Measurements from ENCODE around the gene IDH3B. TPM values are rescaled to one million over a fixed set of nuclear protein-coding genes. Genes with fewer than 3 reads are reported as not detected.

IDH3B gene
- total RNA-seq, 4 donors from 2014 or later: 115 to 122 (median 118) TPM

DNA sequence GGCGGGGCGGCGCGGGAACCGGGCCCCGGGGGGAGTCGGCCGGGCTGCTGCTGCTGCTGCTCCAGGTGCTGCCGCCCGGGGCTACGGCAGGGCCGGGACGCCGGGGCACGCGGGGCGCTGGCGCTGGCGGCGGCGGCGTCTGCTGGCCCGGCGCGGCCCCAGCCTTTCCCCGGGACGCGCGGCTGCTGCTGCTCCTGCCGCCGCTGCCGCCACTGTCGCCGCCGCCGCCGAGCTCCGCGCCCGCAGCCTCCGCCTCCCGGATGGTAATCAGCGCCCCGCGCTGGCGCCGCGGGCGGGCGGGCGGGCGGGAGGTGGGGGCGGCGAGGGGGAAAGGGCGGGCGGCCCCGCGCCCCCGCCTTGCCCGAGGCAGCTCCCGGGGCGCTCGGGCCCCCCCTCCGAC, 28.9 kb upstream of the IDH3B start:
- WGBS: no CpG with 5 or more reads among the region's 64 CpGs
- peaks cover 0 to 12% (median 0%) of the 10 kb centered on the region in 4 donors for H3K27me3 ChIP-seq
- peaks cover 8 to 30% (median 29%) of the 10 kb centered on the region in 4 donors for H3K4me1 ChIP-seq
- peak overlapping the region; percentile 70 to 82 (median 70) for H3K4me3 ChIP-seq
- H3K9me3 ChIP-seq: no peaks in the 10 kb centered on the region
- H3K27ac ChIP-seq (replicated peaks in 1 of 4): peak overlapping the region; percentile 68 to 95 (median 84)
- peaks cover 0 to 4% (median 0%) of the 10 kb centered on the region in 4 donors for H3K36me3 ChIP-seq
- intact Hi-C loops (cut with DNase I): loop anchor here (2.0 to 10.0 kb wide), 4 partner anchors 28 to 152 kb away; partner anchors contain the start of genes IDH3B, NOP56, PCED1A and VPS16
- DNase-seq (ENCODE audit: extremely low spot score): no peak
- TF ChIP-seq, protein P1, sequence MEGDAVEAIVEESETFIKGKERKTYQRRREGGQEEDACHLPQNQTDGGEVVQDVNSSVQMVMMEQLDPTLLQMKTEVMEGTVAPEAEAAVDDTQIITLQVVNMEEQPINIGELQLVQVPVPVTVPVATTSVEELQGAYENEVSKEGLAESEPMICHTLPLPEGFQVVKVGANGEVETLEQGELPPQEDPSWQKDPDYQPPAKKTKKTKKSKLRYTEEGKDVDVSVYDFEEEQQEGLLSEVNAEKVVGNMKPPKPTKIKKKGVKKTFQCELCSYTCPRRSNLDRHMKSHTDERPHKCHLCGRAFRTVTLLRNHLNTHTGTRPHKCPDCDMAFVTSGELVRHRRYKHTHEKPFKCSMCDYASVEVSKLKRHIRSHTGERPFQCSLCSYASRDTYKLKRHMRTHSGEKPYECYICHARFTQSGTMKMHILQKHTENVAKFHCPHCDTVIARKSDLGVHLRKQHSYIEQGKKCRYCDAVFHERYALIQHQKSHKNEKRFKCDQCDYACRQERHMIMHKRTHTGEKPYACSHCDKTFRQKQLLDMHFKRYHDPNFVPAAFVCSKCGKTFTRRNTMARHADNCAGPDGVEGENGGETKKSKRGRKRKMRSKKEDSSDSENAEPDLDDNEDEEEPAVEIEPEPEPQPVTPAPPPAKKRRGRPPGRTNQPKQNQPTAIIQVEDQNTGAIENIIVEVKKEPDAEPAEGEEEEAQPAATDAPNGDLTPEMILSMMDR (IDR thresholded peaks at IDR 0.05): no peak
- no peak for TF ChIP-seq EP300 (IDR thresholded peaks at IDR 0.05)
- TF ChIP-seq POLR2AphosphoS5 (IDR thresholded peaks at IDR 0.05): no peak
- TF ChIP-seq POLR2A (IDR thresholded peaks at IDR 0.05; ENCODE audit: low read depth): no peak

DNA sequence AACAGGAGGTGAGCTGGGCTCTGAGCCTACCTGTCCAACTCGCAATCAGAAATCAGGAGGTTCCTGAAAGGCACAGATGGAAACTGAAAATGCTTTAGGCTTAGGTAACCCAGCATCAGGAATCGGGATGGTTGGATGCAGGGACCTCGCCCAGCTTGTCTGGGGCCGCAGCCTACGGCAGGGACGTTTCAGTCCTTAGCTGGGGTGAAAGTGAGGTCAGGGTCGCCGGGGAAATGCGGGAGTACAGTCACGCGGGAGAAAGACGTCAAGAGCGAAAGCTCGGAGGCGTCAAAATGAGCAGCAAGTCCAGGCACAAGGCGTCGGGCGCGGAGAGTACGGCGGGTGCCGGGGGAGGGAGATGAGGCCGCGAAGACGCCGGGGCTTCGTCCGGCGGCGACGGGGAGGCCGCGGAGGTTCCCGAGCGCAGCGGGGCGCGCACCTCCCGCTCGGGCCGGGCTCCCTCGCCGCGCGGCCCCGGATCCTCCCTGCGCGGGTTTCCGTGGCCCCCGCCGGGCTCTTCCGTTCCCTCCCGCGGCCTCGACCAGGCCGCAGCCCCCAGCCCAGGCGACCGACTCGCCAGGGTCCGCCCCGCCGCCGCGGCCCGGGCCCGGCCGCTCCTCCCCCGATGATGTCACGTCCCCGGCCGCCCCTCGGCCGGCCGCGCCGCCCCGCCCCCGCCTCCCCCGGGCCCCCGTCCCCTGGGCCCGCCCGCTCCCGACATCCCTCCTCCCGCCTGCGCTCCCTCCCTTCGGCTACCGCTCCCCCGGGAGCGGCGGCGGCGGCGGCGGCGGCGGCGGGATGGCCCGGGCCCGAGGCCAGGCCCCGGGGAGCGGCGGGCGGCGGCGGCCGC, 28.2 kb upstream of the IDH3B start, which contains the start of gene EBF4:
TSS of gene EBF4 (plus strand) at position 745 of the 850 bp plus-strand sequence. CDS start 866 bp downstream, outside the sequence.
- H3K9me3 ChIP-seq: no peaks in the 10 kb centered on the region
- 4% methylated on average over 24 of the region's 106 CpGs for WGBS
- peaks cover 0 to 12% (median 0%) of the 10 kb centered on the region in 4 donors for H3K27me3 ChIP-seq
- intact Hi-C loops (cut with DNase I): loop anchor here (2.0 to 10.0 kb wide), 4 partner anchors 27 to 153 kb away; partner anchors contain the start of genes IDH3B, NOP56, PCED1A and VPS16
- no peak for DNase-seq (ENCODE audit: extremely low spot score)
- H3K36me3 ChIP-seq: peaks cover 0 to 4% (median 0%) of the 10 kb centered on the region in 4 donors
- H3K4me3 ChIP-seq: peak within 1 kb of the TSS; percentile 70 to 82 (median 70)
- peak within 1 kb of the TSS; percentile 86 to 95 (median 93) for H3K27ac ChIP-seq (replicated peaks in 1 of 4)
- peaks cover 8 to 31% (median 29%) of the 10 kb centered on the region in 4 donors for H3K4me1 ChIP-seq
- TF ChIP-seq POLR2AphosphoS5 (IDR thresholded peaks at IDR 0.05) (peak; percentile 51 to 68), POLR2A (IDR thresholded peaks at IDR 0.05; ENCODE audit: low read depth) (no peak)

DNA sequence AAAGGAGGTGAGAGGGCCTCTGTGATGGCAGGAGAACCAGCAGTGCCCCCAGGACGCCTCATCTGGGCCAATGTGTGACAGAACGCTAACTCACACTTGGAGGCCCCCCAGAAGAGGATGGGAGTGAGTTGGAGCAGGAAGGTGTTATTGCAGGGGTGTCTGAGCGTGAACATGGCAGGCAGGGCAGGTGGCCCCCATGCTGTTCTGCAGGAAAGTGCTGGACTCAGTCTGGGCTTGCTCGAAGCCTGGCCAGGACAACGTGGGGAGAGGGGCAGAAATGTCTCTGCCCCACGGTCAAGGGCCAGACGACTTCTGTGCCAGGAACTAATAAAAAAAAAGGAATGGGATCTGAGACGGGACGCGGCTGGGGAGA, 27.6 kb upstream of the IDH3B start:
- WGBS: 70% methylated on average over 10 of the region's 10 CpGs
- H3K27ac ChIP-seq (replicated peaks in 1 of 4): peak overlapping the region; percentile 86 to 95 (median 93)
- H3K4me1 ChIP-seq: peaks cover 8 to 31% (median 29%) of the 10 kb centered on the region in 4 donors
- no peaks in the 10 kb centered on the region for H3K9me3 ChIP-seq
- intact Hi-C loops (cut with DNase I): loop anchor here (2.0 to 10.0 kb wide), 4 partner anchors 27 to 153 kb away; partner anchors contain the start of genes IDH3B, NOP56, PCED1A and VPS16
- TF ChIP-seq POLR2AphosphoS5 (IDR thresholded peaks at IDR 0.05) (no peak), POLR2A (IDR thresholded peaks at IDR 0.05; ENCODE audit: low read depth) (no peak), EP300 (IDR thresholded peaks at IDR 0.05) (no peak)
- TF ChIP-seq, protein P1 (IDR thresholded peaks at IDR 0.05): no peak
- H3K36me3 ChIP-seq: peaks cover 0 to 4% (median 0%) of the 10 kb centered on the region in 4 donors
- peaks cover 0 to 12% (median 0%) of the 10 kb centered on the region in 4 donors for H3K27me3 ChIP-seq
- no peak for DNase-seq (ENCODE audit: extremely low spot score)
- H3K4me3 ChIP-seq: peak overlapping the region; percentile 70 to 82 (median 70)

DNA sequence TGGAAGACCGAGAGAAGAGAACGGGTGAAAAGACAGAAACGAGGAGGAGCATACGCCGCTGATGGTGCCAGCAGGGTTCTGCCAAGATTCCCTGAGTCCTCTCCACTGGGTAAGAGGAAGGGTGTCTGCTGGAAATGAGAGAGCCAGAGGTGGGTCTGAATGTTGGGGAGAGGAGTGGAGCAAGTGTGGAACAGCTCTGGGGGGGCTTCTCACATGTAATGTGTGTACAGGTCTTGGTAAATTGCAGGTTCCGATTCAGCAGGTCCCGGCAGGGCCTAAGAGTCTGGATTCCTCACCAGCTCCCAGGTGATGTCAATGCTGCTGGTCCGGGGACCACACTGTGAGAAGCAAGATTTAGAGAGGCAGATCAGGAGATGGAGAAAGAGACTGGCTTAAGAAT, 27.1 kb upstream of the IDH3B start:
- Histone ChIP-seq H3K9me3 (no peaks in the 10 kb centered on the region), H3K36me3 (peaks cover 0 to 4% (median 0%) of the 10 kb centered on the region in 4 donors), H3K4me3 (no peak overlapping the region), H3K4me1 (peaks cover 8 to 31% (median 29%) of the 10 kb centered on the region in 4 donors), H3K27me3 (peaks cover 0 to 12% (median 0%) of the 10 kb centered on the region in 4 donors), H3K27ac (replicated peaks in 1 of 4) (peak overlapping the region; percentile 86 to 95 (median 93))
- no peak for TF ChIP-seq POLR2A (IDR thresholded peaks at IDR 0.05; ENCODE audit: low read depth)
- TF ChIP-seq, protein P1 (IDR thresholded peaks at IDR 0.05): no peak
- TF ChIP-seq POLR2AphosphoS5 (IDR thresholded peaks at IDR 0.05): no peak
- TF ChIP-seq EP300 (IDR thresholded peaks at IDR 0.05): no peak
- intact Hi-C loops (cut with DNase I): loop anchor here (5.0 to 10.0 kb wide), 2 partner anchors 61 to 154 kb away; partner anchors contain the start of genes PCED1A and VPS16
- no peak for DNase-seq (ENCODE audit: extremely low spot score)
- WGBS: 81% methylated on average over 8 of the region's 8 CpGs

All from esophagus muscularis mucosa (tissue), 4 donors.